ENCODE results near the gene LRRC28. TPM values are rescaled to one million over a fixed set of nuclear protein-coding genes. Genes with fewer than 3 reads are reported as not detected.

The LRRC28 gene
- polyA plus RNA-seq, 2 donors, result 4.1 to 13.7 TPM

DNA sequence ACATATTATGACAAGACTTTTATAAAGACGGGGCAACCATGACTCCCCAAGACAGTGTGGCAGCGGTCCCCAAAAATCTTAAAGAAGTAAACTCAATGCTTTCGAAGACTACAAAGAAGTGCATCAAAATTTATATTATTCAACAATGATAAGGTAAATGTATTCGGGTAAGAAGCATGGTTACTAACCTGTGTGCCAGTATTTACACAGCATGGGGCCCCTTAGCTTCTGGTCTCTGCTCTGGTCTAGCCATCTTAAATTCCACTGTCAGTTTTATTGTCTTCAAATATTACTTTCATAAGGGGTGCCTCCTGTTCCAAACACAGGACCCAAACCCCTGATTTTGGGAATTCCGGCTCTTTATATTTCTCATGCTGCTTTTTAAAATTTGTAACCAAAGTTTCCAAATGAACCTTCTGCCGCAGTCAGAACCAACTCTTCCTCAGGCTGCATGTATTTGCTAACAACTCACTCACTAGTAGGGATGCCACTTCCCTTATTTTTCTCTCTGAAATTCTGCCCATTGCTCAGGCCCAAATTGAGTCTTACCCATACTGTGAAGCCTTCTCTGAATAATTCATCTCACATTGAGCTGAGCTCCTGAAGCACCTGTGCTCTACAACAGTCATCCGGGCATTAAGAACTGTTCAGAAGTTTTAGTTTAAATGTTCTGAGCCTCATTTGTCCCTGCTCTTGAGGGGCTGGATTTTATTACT, 3.1 kb upstream of the LRRC28 start:
- Histone ChIP-seq H3K4me1 (ENCODE audit: control insufficient read depth in 2 of 2, insufficient read depth in 2 of 2, low read length in 1 of 2) (peaks cover 0 to 2% of the 10 kb centered on the region in 2 donors), H3K36me3 (ENCODE audit: control insufficient read depth in 2 of 2, insufficient read depth in 2 of 2, low read length in 1 of 2) (no peaks in the 10 kb centered on the region), H3K4me3 (ENCODE audit: low read depth in 1 of 2, low read length in 2 of 2) (peak overlapping the region in 1 of 2 donors; percentile 70), H3K27me3 (ENCODE audit: control insufficient read depth in 1 of 2, insufficient read depth in 2 of 2, low read length in 2 of 2) (no peaks in the 10 kb centered on the region), H3K27ac (ENCODE audit: low read depth in 2 of 2, low read length in 1 of 2) (no peak overlapping the region), H3K9me3 (ENCODE audit: control insufficient read depth in 2 of 2, insufficient read depth in 1 of 2, low read depth in 1 of 2, low read length in 1 of 2) (no peaks in the 10 kb centered on the region)
- WGBS, 2 donors, result 67 to 74% methylated on average over 7 of the region's 7 CpGs

DNA sequence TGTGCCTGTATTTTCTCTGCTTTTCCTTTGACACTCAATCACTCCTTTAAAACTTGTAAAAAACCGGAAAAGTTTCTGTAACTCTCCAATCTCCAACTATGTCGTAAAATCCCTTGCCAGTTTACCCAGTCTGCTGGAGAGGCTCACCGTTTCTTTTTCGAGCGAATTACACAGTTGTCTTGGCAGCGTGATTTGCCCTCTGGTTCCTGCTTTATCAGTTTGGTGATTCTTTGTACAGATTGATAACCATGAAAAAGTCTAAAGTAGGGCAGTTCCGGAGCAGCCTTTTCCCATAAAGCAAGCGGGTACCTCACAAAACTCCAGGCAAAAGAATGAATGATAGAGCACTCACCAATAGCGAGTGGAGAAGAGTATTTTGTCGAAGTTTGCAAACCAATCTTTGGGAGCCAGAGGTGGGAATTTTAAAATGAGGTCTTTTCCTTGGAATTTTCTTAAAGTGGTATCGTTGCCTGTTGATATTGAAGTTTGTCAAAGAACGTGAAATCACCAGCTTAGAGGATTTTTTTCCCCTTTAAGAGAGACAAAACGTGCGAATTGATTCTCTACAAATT, 1.9 kb upstream of the LRRC28 start, which contains the start of gene TTC23:
Gene TTC23 (minus strand): TSS at position 312 of the 572 bp plus-strand sequence. CDS start 20,869 bp downstream, outside the sequence.
- H3K36me3 ChIP-seq (ENCODE audit: control insufficient read depth in 2 of 2, insufficient read depth in 2 of 2, low read length in 1 of 2), result no peaks in the 10 kb centered on the region
- no peaks in the 10 kb centered on the region for H3K9me3 ChIP-seq (ENCODE audit: control insufficient read depth in 2 of 2, insufficient read depth in 1 of 2, low read depth in 1 of 2, low read length in 1 of 2)
- no peaks in the 10 kb centered on the region for H3K27me3 ChIP-seq (ENCODE audit: control insufficient read depth in 1 of 2, insufficient read depth in 2 of 2, low read length in 2 of 2)
- peaks cover 0 to 2% of the 10 kb centered on the region in 2 donors for H3K4me1 ChIP-seq (ENCODE audit: control insufficient read depth in 2 of 2, insufficient read depth in 2 of 2, low read length in 1 of 2)
- 6 to 9% methylated on average over 14 of the region's 14 CpGs for WGBS, 2 donors
- H3K27ac ChIP-seq (ENCODE audit: low read depth in 2 of 2, low read length in 1 of 2), result peak within 1 kb of the TSS; percentile 86 to 92
- peak within 1 kb of the TSS; percentile 67 to 70 for H3K4me3 ChIP-seq (ENCODE audit: low read depth in 1 of 2, low read length in 2 of 2)

DNA sequence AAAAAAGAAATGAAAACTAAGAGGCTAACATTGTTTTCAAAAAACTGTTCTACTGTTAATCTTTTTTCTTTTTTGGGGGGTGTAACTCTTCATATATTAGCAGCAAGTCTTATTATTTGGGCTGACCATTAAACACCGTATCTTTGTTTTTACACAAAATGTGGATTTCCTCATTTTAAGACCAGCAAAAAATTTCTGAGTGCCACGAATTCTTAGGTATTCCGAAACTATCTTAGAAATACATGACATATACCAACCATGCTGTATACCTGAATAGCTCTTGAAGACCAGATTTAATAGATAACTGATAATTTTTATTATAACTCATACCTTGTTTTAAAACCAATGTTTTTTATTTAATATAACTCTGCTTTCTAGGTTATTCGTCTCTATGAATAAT, 1.3 kb upstream of the LRRC28 start:
- no peaks in the 10 kb centered on the region for H3K9me3 ChIP-seq (ENCODE audit: control insufficient read depth in 2 of 2, insufficient read depth in 1 of 2, low read depth in 1 of 2, low read length in 1 of 2)
- H3K27ac ChIP-seq (ENCODE audit: low read depth in 2 of 2, low read length in 1 of 2), result no peak overlapping the region
- H3K27me3 ChIP-seq (ENCODE audit: control insufficient read depth in 1 of 2, insufficient read depth in 2 of 2, low read length in 2 of 2), result no peaks in the 10 kb centered on the region
- no peaks in the 10 kb centered on the region for H3K36me3 ChIP-seq (ENCODE audit: control insufficient read depth in 2 of 2, insufficient read depth in 2 of 2, low read length in 1 of 2)
- 27 to 32% methylated on average over 4 of the region's 4 CpGs for WGBS, 2 donors
- peak overlapping the region in 1 of 2 donors; percentile 62 for H3K4me3 ChIP-seq (ENCODE audit: low read depth in 1 of 2, low read length in 2 of 2)
- H3K4me1 ChIP-seq (ENCODE audit: control insufficient read depth in 2 of 2, insufficient read depth in 2 of 2, low read length in 1 of 2), result peaks cover 0 to 2% of the 10 kb centered on the region in 2 donors

DNA sequence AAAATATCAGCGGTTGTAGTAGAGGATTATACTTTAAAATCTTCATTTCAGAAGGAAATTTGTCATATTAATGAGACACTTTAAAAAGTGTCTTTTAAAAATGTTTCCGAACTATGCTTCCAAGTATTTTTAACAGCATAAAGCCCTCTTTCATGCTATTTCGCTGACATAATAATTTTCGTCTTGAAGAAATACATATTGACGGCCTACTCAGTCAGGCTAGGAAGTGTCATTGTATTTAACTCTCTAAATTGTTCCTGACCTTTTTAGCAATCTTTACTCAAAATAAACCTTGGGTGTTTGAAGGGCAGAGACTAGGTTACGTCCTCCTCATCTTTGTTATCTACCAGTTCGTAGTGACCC, 806 bp upstream of the LRRC28 start:
- H3K4me3 ChIP-seq (ENCODE audit: low read depth in 1 of 2, low read length in 2 of 2), result peak overlapping the region; percentile 54 to 62
- WGBS, 2 donors, result 18 to 22% methylated on average over 7 of the region's 7 CpGs
- H3K4me1 ChIP-seq (ENCODE audit: control insufficient read depth in 2 of 2, insufficient read depth in 2 of 2, low read length in 1 of 2), result peaks cover 0 to 2% of the 10 kb centered on the region in 2 donors
- H3K27me3 ChIP-seq (ENCODE audit: control insufficient read depth in 1 of 2, insufficient read depth in 2 of 2, low read length in 2 of 2), result no peaks in the 10 kb centered on the region
- H3K9me3 ChIP-seq (ENCODE audit: control insufficient read depth in 2 of 2, insufficient read depth in 1 of 2, low read depth in 1 of 2, low read length in 1 of 2), result no peaks in the 10 kb centered on the region
- H3K27ac ChIP-seq (ENCODE audit: low read depth in 2 of 2, low read length in 1 of 2), result peak overlapping the region; percentile 91 to 97
- no peaks in the 10 kb centered on the region for H3K36me3 ChIP-seq (ENCODE audit: control insufficient read depth in 2 of 2, insufficient read depth in 2 of 2, low read length in 1 of 2)

DNA sequence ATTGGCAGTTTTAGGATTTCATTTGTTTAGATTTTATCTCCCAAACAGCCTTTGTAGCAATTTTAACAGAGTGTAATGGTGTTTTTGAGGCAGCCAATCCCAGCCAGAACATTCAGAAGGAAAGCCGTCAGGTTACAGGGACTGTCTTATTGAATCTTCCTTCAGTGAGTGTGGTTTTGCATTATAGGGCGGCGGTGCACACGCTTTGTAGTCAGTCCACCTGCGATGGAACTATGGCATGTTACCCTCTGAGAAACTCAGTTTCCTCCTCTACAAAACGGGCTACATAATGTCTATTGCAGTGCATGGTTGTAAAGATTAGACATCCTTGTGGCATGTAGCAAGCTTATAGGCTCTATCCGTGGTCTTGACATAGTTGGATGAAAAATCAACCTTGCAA, 1.0 kb downstream of the LRRC28 start:
- Histone ChIP-seq H3K27me3 (ENCODE audit: control insufficient read depth in 1 of 2, insufficient read depth in 2 of 2, low read length in 2 of 2) (no peaks in the 10 kb centered on the region), H3K4me1 (ENCODE audit: control insufficient read depth in 2 of 2, insufficient read depth in 2 of 2, low read length in 1 of 2) (no peaks in the 10 kb centered on the region), H3K4me3 (ENCODE audit: low read depth in 1 of 2, low read length in 2 of 2) (peak overlapping the region in 1 of 2 donors; percentile 62), H3K36me3 (ENCODE audit: control insufficient read depth in 2 of 2, insufficient read depth in 2 of 2, low read length in 1 of 2) (no peaks in the 10 kb centered on the region), H3K9me3 (ENCODE audit: control insufficient read depth in 2 of 2, insufficient read depth in 1 of 2, low read depth in 1 of 2, low read length in 1 of 2) (no peaks in the 10 kb centered on the region), H3K27ac (ENCODE audit: low read depth in 2 of 2, low read length in 1 of 2) (no peak overlapping the region)
- WGBS, 2 donors, result 41 to 63% methylated on average over 7 of the region's 7 CpGs

DNA sequence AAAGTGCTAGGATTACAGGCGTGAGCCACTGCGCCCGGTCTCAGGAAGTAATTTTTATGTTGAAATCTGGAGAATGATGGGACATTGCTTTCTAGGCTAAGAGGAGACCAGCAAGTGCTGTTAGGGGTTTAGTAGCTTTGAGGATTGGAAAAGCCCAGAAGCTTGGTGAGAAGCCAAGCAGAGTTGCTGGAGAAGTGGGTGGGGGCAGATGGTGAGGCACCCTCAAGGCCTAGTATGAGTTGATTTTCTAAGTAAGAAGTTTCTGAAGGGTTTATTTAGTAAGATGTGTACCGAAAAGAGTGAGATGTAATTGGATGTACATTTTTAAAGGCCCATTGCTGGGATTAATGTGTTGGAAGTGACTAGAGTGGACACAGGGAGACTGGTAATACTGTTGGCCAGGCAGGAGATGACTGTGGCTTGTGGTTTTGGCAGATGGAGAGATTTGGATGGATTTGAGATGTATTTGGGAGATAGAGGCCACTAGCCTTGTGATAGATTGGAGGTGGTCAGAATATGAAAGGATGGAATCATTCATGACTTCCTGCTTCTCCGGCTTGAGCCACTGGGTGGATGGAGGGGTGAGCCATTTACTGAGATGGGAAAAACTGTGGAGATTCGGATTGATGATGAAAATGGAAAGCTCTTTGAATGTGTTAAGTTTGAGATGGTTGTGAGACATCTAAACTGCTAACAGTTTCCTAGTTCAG, 2.3 kb downstream of the LRRC28 start:
- Histone ChIP-seq H3K9me3 (ENCODE audit: control insufficient read depth in 2 of 2, insufficient read depth in 1 of 2, low read depth in 1 of 2, low read length in 1 of 2) (no peaks in the 10 kb centered on the region), H3K4me3 (ENCODE audit: low read depth in 1 of 2, low read length in 2 of 2) (no peak overlapping the region), H3K27ac (ENCODE audit: low read depth in 2 of 2, low read length in 1 of 2) (no peak overlapping the region), H3K36me3 (ENCODE audit: control insufficient read depth in 2 of 2, insufficient read depth in 2 of 2, low read length in 1 of 2) (no peaks in the 10 kb centered on the region), H3K27me3 (ENCODE audit: control insufficient read depth in 1 of 2, insufficient read depth in 2 of 2, low read length in 2 of 2) (no peaks in the 10 kb centered on the region), H3K4me1 (ENCODE audit: control insufficient read depth in 2 of 2, insufficient read depth in 2 of 2, low read length in 1 of 2) (no peaks in the 10 kb centered on the region)
- 90 to 93% methylated on average over 6 of the region's 6 CpGs for WGBS, 2 donors

DNA sequence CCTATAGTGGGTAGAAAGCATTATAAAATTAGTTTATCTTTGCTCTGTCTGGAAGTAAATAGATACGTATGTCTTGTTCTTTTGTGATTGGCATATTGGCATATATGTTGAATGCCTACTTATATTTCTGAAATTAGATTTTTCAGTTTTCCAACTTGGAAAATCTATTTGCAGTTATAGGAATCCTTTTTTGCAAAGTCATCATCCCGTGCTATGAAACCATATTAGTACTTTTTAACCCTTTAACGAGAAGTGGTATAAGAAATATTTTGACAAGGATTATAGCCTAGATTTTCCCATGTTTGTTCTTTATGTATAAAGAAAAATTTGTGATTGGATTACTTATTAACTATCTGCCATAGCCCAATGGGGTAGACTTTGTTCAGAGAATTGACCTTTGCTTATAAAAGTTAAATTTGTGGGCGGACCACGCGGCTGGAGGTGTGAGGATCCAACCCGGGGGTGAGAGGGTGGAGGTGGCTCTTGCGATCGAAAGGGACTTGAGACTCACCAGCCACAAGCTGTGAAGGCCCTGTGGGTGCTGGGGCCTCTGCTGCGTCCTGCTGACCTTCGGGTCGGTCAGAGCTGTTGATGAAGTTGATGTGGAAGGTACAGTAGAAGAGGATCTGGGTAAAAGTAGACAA, 5.9 kb downstream of the LRRC28 start:
- Histone ChIP-seq H3K36me3 (ENCODE audit: control insufficient read depth in 2 of 2, insufficient read depth in 2 of 2, low read length in 1 of 2) (no peaks in the 10 kb centered on the region), H3K4me3 (ENCODE audit: low read depth in 1 of 2, low read length in 2 of 2) (no peak overlapping the region), H3K27ac (ENCODE audit: low read depth in 2 of 2, low read length in 1 of 2) (no peak overlapping the region), H3K4me1 (ENCODE audit: control insufficient read depth in 2 of 2, insufficient read depth in 2 of 2, low read length in 1 of 2) (no peaks in the 10 kb centered on the region), H3K9me3 (ENCODE audit: control insufficient read depth in 2 of 2, insufficient read depth in 1 of 2, low read depth in 1 of 2, low read length in 1 of 2) (no peaks in the 10 kb centered on the region), H3K27me3 (ENCODE audit: control insufficient read depth in 1 of 2, insufficient read depth in 2 of 2, low read length in 2 of 2) (no peaks in the 10 kb centered on the region)
- WGBS, 2 donors, result 88 to 95% methylated on average over 12 of the region's 12 CpGs

DNA sequence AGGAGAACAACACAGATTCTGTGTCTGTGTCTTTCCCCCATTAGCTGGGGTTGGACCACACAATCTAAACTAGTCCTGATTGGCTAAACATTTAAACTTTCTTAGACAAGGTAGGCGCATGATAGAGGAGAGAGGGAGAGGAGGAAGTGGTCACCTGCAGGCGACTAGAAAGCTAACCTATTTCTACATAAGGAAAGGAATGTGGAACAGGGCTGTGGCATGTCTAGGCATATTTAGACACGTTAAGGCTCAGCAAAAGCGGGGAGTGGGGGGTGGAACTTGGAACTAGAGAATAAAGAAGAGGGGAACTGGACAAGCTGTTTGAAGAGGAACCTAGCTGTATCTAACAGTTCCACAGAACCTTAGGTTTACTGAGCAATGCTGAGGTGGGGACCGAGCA, 12.8 kb downstream of the LRRC28 start:
- Histone ChIP-seq H3K27me3 (ENCODE audit: control insufficient read depth in 1 of 2, insufficient read depth in 2 of 2, low read length in 2 of 2) (no peaks in the 10 kb centered on the region), H3K4me3 (ENCODE audit: low read depth in 1 of 2, low read length in 2 of 2) (no peak overlapping the region), H3K27ac (ENCODE audit: low read depth in 2 of 2, low read length in 1 of 2) (no peak overlapping the region), H3K36me3 (ENCODE audit: control insufficient read depth in 2 of 2, insufficient read depth in 2 of 2, low read length in 1 of 2) (no peaks in the 10 kb centered on the region), H3K9me3 (ENCODE audit: control insufficient read depth in 2 of 2, insufficient read depth in 1 of 2, low read depth in 1 of 2, low read length in 1 of 2) (no peaks in the 10 kb centered on the region), H3K4me1 (ENCODE audit: control insufficient read depth in 2 of 2, insufficient read depth in 2 of 2, low read length in 1 of 2) (no peaks in the 10 kb centered on the region)
- WGBS, 2 donors, result 74 to 77% methylated on average over 5 of the region's 5 CpGs

DNA sequence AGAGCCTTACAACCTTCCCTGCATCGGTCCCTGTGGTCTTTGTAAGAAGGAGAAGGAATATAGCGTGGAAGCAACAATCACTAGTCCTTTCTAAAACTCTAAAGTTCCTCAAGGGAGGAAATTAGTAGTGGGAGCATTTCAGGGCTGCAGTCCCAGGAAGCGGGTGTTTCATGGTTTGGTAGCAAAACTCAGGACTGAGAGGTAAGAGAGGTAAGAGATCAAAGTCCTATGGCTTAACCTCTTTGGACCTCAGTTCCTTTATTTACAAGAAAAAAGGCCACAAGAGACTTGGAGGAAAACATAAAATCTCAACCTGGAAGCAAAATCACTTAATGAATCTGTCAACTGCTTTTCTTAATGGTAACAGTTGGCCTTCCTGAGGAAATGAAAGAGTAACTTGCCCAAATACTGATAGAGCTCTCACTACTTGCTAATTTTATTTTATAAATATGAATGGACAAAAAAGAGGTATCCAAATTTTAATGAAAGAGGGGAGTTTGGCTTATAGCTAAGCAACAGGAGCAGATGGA, 14.3 kb downstream of the LRRC28 start:
- Histone ChIP-seq H3K36me3 (ENCODE audit: control insufficient read depth in 2 of 2, insufficient read depth in 2 of 2, low read length in 1 of 2) (no peaks in the 10 kb centered on the region), H3K27ac (ENCODE audit: low read depth in 2 of 2, low read length in 1 of 2) (no peak overlapping the region), H3K27me3 (ENCODE audit: control insufficient read depth in 1 of 2, insufficient read depth in 2 of 2, low read length in 2 of 2) (no peaks in the 10 kb centered on the region), H3K4me3 (ENCODE audit: low read depth in 1 of 2, low read length in 2 of 2) (no peak overlapping the region), H3K4me1 (ENCODE audit: control insufficient read depth in 2 of 2, insufficient read depth in 2 of 2, low read length in 1 of 2) (no peaks in the 10 kb centered on the region), H3K9me3 (ENCODE audit: control insufficient read depth in 2 of 2, insufficient read depth in 1 of 2, low read depth in 1 of 2, low read length in 1 of 2) (no peaks in the 10 kb centered on the region)
- 88 to 91% methylated on average over 3 of the region's 3 CpGs for WGBS, 2 donors

Data from esophagus (tissue), 2 donors.